ENCODE measurements around the gene RAPGEF6.

DNA sequence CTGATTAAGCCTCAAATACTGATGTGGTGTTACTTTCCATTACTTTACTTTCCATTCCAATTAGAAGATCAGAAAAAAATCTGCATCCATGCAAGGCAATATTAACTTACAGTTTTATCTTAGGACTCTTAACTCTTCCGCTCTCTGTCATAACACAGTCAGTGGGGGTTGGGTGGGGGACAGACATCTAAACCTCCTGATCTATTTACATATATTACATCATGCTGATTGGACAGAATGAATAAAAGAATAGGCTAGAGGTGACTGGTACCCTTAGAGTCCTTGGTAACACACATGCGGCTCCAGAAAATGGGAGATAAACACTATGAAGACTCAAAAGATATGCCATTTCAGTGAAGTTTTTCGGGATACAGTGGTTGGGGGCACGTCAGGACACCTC is 27.6 kb downstream of the RAPGEF6 start:
- TF ChIP-seq POLR2AphosphoS5 (IDR thresholded peaks at IDR 0.05; ENCODE audit: low read depth, low read length) (no peak), TCF7L2 (IDR thresholded peaks at IDR 0.05; ENCODE audit: low read depth, low read length) (no peak), SIN3A (IDR thresholded peaks at IDR 0.05; ENCODE audit: borderline replicate concordance, insufficient read depth, low read depth, low read length) (no peak)
